ENCODE measurements around the gene TMED8.
"Not testable (repeated sequence)": the region's sequence is repeated elsewhere in the genome, so short reads cannot be mapped to it uniquely, and the experiment has no call there.

TMED8 gene

DNA sequence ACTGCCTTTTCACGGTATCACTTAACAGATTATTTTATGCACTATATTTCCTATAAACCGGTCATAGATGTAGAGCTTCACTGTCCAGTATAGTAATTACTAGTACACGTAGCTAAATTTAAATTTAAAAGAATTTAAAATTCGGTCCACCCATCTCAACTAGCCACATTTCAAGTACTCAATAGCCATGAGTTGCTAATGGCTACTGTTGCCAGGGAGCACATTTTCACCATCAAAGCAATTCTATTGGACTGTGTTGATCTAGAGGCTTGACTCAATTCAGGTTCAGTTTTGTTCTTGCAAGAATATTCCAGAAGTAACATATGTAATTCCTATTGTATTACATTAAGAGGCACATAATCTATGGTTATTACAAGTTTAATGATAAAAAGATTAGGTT lies 20.0 kb downstream of the TMED8 start:
- DNase-seq: no peak

DNA sequence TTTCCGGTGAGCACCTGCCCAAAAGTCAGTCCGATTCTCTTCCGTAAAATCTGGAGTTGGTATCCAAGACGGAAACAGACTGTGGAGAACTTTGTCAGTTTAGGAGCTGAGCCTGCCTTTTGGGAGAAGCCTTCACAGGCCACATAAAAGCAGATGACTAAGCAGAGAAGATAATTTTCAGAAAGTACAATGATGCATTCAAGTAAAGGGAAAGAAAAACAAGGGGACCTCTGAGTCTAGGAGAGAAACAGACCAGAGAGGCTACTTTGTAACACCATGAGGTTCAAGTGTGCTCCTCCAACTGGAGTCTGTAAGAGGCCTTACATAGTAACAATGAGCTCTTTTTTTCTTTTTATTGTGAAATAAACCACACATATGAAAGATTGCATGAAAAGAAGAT lies 21.1 kb downstream of the TMED8 start:
- no peak for DNase-seq

DNA sequence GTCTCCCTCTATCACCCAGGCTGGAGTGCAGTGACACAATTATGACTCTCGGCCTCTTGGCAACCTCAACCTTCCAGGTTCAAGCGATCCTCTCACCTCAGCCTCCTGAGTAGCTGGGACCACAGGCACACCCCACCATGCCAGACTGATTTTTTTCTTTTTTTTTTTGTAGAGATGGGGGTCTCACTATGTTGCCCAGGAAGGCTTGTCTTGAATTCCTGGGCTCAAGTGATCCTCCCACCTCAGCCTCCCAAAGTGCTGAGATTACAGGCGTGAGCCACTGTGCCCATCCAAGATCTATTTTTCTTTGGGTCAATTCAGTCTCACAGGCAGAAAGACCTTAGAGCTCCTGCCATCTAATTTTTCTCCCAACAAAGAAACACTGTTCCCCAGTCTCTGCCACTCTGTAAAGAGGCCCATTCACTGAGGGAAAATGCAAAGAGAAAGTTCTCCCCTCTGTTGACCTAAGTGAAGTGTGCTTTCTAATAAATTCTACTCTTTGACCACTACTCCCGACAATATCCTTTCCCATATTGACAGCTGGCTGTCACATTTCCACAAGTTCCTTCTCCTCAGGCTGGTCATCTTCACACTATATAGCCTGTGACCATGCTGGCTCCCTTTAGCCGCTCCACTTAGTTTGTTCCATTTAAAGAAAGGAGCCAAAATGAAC lies 23.3 kb downstream of the TMED8 start:
- no peak for DNase-seq

DNA sequence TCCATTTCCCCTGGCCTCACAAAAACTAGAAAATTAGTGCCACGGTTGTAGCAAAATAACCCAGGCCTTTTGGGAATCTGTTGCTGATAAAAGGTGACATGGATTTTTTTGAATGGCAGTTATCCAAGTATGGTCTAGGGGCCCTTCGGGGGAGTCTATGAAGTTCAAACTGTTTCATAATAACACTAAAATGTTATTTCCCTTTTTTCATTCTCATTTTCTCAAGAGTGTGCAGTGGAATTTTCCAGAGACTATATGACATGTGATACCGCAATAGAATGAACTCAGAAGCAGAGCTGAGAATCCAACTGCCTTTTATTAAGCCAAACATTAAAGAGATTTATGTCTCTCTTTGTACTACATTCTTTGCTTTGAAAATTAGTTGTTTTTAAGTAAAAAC lies 29.1 kb downstream of the TMED8 start:
- no peak for DNase-seq

DNA sequence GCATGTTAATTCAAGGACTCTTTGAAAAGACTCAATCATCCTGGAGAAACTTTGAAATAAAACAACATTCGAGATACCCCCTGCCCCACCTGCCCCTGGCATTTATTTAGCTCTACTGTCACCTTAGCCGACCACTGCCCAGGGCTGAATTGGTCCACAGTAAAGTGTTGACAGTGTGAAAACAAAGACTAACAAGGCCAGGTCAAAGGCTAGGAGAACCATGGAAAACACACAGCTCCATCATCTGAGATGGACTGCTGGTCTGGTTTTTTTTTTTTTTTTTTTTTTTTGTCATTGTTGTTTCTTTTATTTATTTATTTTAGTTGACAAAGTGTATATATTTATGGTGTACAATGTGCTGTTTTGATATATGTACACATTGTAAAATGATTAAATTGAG lies 30.4 kb downstream of the TMED8 start:
- DNase-seq: no peak

DNA sequence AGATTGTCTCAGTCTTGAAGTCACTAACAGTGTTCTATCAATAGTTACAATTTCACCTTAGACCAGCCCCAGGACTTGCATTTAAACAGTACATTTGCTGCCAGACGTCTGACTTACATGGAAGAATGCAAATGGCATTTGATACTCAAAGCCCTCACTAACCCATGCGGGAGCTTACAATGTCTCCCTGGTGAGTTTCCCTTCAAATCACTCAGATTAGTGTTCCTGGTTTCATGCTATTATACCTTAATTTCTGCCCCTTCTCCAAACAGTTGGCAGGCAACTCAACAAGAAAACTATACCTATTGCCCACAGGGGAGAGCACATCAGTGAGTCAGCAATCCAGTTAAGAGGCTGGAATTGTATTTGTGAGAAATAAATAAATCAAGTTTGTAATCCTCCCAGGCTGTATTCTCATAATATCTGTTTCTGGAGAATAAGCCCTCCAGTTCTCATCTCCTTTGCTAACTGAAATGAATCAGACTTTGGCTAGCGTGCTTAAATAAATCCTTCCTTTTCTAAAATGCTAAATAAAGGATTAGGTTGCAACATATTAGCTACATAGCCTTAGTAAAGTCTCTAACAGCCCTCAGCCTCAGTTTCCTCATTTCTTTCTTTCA lies 32.4 kb downstream of the TMED8 start:
- DNase-seq: no peak

DNA sequence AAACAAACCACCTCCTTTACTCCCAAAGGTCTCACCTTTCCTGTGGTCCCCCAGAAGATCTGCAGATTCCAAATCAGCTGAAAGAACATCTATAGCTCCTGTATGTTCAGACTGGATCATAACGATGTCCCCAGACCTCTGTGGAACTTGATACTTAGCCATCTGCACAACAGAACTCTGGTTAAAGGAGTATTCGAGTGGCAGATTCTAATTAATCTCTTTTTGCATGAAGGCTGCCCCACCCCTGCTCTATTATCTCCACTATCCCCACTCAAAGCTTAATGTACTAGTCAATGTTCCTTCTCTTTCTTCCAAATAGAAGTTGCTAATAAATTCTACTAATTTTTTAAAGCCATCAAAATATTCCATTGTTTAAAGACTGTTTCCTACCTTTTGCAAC lies 33.2 kb downstream of the TMED8 start:
- DNase-seq: no peak

DNA sequence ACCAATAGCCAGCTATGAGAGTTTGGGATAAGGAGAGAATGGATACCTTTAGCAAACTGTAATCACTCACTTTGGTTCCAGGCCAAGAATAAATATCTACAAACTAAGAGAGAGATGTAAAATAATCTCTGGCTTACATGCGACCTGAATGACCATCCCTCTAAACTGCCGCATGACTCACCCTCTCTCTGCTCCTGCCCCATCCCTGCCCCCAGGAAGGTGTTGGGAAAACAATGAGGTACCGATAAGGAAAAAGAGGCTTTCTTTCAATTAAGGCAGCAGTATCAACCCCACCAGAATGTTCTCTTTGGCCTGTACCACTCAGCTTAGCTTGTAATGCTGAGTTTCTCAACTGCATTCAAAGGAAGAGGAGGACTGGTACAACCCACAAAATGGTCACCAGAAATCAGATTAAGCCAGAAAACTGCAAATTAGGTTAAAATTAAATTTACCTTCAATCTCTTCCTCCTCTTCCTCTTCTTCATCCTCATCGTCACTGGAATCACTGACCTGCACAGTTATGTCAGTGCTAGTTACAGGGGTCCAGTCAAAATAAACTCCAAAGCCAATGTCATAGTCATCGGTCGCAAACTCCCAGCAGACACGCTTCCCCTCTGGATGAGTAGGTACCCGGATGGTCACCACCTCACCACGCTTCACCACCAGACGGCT lies 34.0 kb downstream of the TMED8 start:
- DNase-seq: no peak

DNA sequence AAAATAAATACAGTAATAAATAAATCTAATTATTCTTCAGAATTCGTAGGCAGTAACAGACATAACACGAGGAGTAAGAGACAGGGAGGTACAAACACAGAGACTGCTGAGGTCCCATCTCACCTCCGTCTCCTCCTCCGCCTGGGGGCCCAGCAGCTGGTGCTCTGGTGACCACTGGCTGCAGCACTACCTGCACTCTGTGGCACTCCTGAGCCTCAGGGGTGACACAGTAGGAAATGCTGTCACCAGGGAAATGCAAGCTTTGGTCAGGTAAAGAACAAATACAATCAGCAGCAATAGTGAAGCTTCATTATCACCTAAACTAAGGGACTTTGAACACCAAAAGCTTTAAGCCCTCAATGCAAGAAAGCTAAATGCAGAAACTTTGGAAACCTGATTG lies 36.5 kb downstream of the TMED8 start:
- DNase-seq: no peak

DNA sequence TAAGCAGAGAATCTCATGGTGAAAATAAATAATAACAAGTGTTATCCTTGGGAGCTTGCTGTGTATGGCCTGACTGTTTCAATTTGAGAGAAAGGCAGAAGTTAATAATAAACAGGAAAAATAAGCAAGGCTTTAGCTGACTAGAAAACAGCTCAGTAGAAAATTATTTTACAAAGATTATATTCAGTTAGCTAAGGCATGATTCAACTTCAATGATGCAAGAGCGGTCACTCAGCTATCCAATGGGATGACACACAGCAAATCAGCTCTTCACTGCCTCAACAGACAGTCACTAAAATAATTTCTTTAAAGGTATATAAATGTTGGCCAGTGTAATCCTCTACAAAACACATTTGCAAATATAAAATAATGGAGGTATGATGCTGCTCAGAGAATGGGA lies 37.5 kb downstream of the TMED8 start:
- DNase-seq: no peak

DNA sequence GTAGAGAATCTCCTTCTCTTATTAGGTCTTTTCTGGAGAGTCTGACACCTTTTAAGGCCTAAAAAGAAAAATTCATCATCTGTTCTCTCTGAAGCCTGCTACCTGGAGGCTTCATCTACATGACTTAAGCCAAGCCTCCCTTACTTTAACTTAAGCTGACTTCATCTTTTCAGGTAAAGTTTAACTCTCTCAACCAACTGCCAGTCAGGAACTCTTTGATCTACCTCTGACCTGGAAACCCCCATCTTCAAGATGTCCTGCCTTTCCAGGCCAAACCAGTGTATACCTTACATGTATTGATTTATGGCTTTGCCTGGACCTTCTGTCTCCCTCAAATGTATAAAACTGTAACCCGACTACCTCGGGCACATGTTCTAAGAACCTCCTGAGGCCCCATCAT lies 38.6 kb downstream of the TMED8 start:
- DNase-seq: no peak

DNA sequence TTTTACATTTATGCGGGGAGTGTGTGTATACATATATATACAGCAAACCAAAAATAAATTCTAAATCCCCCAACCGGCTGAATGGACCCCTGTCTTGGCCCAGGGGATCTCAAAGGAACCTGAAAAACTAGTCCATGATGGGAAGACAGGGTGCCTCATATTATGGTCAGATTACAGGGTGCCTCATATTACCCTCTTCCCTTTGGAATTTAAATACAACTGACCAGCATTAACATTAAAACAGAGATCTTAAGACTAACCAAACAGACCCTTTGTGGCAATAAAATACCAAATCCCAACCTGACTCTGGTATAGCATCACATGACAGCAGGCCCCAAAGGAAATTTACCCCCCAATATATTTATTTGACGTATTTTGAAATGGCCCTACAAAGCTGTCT lies 39.0 kb downstream of the TMED8 start:
- DNase-seq: no peak

DNA sequence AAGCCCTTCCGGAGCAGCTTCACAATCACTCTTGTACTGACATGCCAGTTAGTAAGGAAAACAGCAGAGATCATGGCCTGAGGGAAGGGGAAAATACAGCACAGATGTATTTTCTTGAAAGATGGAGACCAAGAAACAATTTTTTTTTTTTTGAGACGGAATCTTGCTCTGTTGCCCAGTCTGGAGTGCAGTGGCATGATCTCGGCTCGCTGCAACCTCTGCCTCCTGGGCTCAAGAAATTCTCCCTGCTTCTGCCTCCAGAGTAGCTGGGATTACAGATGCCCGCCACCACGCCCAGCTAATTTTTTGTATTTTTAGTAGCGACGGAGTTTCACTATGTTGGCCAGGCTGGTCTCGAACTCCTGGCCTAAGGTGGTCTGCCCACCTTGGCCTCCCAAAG lies 39.6 kb downstream of the TMED8 start:
- DNase-seq: not testable (repeated sequence)

DNA sequence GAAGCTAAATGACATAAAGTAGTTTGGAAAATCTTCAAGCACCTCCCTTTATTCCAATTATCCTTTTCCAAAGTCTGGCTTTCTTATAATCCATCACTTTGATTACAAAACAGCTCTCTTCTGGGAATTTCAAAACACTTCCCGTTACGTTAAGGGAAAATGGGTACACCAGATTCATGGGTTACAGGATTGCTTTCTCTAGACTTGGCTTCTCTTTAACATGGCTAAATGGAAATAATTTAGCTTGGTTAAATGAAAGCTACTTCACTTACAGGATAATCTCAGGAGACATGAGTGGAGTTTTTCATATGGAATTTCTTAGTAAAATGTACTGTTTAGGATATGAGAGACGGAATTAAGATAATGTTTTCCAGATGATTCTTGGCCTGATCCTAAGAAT lies 41.3 kb downstream of the TMED8 start:
- DNase-seq: no peak

DNA sequence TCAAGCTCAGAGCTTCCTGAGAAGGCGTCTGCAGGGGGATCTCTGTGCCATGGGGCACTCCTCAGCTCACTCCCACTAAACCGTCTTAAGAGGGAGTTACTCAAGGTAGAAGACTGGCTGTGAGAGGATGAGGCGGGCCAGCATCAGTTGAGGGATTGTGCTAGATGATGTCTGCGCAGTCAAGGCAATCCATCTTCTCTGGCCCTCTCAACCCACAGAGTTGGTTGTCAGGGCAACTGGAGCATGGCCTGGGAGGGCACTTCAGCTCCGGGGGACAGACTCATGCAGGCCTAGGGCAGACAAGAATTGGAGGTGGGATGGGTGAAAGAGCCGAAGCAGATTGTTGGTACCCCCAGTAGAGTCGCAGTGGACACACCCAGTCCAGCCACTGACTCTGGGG lies 47.0 kb downstream of the TMED8 start:
- no peak for DNase-seq

DNA sequence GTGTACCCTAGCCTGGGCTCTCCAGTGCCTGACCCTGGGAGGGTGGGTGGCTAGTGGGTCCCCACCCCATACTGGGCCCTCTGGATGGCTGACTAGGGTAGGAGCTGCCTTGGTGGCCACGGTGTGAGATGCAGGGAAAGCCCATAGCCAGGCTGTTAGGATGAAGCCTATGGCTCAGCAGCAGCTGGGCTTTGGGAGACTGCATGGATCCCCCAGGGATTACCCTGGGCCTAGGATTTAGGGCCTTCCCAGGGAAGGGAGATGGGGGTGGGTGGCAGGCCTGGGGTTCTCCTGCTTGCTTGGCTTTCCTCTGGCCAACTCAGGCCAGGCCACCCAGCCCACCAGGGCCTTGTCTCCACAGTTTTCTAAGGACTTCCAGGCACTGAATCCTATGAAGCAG lies 49.8 kb downstream of the TMED8 start:
- DNase-seq: no peak

DNA sequence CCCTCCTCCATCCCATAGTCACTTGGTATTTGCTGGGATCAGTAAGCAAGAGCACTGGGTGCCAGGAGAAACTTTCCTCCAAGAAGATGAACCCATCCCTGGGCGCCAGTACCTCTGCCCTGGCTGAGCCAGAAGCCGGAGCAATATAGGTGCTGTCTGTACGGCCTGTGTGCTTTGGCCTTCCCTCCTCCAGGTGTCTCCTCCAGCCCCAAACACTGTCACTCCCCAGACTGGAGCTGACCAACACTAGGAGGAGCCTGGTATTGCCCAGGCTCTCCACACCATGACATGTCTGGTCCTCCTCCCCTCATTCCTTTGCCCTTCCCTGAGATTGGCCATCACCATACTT lies 51.2 kb downstream of the TMED8 start:
- no peak for DNase-seq

DNA sequence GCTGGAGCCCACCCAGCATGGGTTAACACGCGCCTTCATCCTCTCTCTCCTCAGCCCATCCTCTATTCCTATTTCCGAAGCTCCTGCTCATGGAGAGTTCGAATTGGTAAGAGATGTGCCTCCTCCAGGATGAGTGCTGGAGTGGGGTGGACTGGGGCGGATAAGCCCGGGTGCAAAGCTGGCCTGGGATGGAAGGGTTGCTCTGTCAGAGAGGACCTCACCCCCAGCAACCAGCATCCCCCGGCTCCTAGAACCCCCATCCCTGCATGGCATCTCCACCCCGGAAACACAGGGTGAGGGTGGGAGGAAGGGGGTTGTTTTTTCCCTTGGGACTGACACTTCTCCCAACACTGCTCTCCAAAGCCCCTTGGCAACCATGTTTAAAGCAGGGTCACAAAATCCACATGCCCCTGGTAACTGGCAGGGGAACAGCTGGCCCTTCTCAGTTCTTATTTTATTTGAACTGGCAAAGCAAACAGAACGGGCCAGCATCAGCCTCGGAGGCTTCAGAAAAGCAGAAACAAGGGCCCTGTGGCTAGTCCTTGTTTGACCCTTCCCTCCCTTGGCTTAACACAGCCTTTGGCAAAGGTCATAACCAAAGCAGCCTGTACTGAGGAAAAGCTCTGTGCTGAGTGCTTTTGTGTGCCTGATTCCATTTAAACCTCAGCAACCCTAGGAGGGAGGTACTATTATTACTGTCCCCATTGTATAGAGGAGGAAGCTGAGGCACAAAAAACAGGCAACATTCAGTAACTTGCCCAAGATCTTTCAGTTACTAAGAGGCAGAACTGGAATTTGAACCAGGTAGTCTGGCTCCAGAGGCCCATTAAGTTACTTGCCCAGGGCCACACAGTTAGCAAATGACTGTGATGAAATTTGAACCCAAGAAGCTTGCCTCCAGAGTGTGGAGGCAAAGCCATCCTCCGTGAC lies 51.8 kb downstream of the TMED8 start:
- no peak for DNase-seq

DNA sequence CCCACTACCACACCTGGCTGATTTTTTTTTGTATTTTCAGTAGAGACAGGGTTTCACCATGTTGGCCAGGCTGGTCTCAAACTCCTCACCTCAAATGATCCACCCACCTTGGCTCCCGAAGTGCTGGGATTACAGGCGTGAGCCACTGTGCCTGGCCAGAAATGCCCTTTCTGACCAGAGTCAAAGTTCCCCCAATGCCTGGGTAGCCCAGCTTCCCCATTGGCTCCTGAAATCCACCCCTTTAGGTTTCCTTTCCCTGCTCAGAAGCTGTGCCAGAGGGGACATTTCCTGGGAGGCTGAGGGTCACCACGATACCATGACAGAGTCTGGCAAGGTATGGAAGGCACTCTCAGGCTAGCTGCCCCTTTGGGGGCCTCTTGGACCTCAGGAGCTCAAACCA lies 52.6 kb downstream of the TMED8 start:
- DNase-seq: no peak

DNA sequence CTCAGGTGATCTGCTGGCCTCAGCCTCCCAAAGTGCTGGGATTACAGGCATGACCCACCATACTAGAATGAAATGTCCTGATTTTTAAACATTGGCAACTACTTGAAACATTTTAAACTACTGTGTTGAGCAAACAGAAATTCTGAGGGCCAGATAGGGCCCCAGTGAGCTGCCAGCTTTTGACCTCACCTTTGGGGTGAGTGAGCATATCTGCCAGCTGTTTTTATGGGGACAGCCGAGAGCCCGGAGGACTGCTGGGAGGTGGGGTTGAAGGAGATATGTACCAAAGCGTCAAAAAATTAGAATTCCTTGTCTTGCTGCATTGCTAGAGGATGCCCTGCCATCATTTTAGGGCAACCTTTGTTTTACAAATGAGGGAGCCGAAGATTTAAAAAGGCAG lies 53.3 kb downstream of the TMED8 start:
- no peak for DNase-seq

DNA sequence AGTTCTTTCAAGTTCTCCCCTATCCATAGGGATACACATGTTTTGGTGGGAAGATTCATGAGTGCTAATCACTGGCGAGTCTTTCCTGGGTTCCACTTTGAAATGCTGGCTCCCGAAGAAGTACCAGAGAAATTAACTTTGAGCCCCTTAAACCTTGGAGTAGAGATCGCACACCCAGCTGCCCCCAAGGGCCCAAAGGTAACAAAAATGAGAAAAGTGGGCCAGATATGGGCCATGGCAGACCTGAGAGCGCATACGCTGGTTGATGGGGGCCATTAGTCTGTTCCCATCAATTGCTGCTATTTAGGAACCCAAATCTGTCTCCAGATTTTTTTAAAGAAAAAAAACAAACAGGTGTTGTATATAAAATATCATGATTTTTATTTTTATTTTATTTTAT lies 53.9 kb downstream of the TMED8 start:
- no peak for DNase-seq

DNA sequence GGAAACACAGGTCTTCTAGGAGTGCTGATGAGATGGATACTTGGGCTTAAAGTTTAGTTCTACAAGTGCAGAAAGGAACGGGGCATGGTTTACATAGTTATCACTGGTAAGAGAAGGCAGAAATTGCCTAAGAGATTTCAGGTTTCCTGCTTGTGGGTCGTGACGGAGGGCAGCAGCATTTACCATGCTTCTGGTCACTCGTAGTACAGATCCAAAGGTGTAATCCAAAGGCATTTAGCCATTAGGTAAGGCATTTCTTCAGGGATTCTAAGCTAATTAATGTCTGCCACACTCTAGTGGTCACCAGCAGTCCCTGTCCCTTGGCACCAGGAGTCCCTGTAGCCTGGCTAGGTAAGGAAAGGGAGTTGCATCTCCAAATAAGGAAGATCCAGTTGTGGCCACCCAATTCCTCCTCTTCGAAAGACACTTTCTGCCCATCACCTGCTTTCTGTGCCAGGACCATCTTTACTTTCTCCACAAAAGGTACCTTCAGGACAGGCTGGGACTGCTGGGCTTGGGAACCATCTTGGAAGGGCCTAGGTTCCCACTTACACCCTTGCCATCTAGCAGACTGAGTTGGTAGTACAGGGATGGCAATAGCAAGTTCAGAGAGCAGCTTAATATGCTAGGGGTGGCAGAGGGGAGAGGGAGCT lies 54.5 kb downstream of the TMED8 start:
- no peak for DNase-seq

All from right hindlimb (tissue), 1 donor.